ENCODE measurements around the gene TARS3.
A peak's percentile ranks its signal among the peaks of the same experiment; 100 is the strongest.

Gene TARS3

DNA sequence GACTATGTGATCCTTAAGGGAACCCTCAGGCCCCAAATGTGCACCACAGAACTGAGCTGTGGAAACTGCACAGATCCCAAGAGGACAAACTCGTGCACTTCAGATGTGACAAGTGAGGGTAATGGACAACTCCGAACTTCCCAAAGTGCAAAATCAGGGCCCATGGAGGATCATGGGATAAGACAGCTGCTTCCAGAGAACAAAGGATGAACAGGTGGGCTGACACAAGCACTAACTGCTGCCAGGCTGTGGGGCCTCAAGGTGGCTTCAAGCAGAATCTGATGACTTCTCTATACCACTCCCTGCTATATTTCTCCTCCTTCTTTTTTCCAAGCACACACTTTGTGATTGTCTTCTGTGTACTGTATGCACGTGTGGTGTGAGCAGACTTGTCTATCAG lies 5.4 kb downstream of the TARS3 start:
- TF ChIP-seq, protein P1, sequence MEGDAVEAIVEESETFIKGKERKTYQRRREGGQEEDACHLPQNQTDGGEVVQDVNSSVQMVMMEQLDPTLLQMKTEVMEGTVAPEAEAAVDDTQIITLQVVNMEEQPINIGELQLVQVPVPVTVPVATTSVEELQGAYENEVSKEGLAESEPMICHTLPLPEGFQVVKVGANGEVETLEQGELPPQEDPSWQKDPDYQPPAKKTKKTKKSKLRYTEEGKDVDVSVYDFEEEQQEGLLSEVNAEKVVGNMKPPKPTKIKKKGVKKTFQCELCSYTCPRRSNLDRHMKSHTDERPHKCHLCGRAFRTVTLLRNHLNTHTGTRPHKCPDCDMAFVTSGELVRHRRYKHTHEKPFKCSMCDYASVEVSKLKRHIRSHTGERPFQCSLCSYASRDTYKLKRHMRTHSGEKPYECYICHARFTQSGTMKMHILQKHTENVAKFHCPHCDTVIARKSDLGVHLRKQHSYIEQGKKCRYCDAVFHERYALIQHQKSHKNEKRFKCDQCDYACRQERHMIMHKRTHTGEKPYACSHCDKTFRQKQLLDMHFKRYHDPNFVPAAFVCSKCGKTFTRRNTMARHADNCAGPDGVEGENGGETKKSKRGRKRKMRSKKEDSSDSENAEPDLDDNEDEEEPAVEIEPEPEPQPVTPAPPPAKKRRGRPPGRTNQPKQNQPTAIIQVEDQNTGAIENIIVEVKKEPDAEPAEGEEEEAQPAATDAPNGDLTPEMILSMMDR (IDR thresholded peaks at IDR 0.05; ENCODE audit: borderline replicate concordance, extremely low read depth, low read length, poor library complexity, severe bottlenecking), result no peak
- no peak for TF ChIP-seq EZH2 (IDR thresholded peaks at IDR 0.05; ENCODE audit: borderline replicate concordance, low read depth, low read length, severe bottlenecking)
- no peak overlapping the region for H3K4me3 ChIP-seq (ENCODE audit: low read depth in 1 of 2, low read length in 2 of 2)
- no peak overlapping the region for H2AFZ ChIP-seq (ENCODE audit: low read depth, low read length)
- no peak overlapping the region for H3K27ac ChIP-seq (ENCODE audit: low read length)
- H3K27me3 ChIP-seq (ENCODE audit: insufficient read depth, low read length, poor library complexity), result no peaks in the 10 kb centered on the region
- H4K20me1 ChIP-seq (ENCODE audit: insufficient read depth, low read length), result no peaks in the 10 kb centered on the region
- no peak for DNase-seq
- no peak overlapping the region for H3K9ac ChIP-seq (ENCODE audit: low read depth, low read length)
- no peak overlapping the region for H3K4me2 ChIP-seq (ENCODE audit: insufficient read depth, low read length)
- H3K36me3 ChIP-seq (ENCODE audit: insufficient read depth, low read length), result peaks cover 27% of the 10 kb centered on the region
- H3K9me3 ChIP-seq (ENCODE audit: insufficient read depth, low read length, severe bottlenecking), result no peaks in the 10 kb centered on the region
- ATAC-seq (ENCODE audit: insufficient read depth, low read depth), result no peak
- no peaks in the 10 kb centered on the region for H3K79me2 ChIP-seq (ENCODE audit: insufficient read depth, low read length)
- H3K4me1 ChIP-seq (ENCODE audit: insufficient read depth, low read length), result peaks cover 12% of the 10 kb centered on the region

DNA sequence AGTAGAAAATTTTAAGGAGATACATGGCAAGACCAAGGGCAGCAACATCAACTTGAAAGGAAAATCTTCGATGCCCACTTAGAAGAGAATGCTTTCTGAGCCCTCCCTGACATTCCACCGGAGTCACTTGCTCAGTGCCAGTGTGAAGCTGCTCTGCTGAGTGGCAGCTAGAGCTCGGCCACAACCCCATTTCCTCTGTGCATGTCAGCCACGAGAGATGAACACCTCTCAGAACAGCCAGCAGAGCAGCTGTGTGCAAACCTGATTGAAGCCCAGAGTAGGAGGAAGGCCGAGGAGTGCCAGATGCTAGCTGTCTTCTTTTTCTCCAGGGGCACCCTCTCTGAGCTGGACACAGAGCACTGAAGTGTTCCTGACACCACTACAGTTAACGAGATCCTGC lies 12.2 kb downstream of the TARS3 start:
- Histone ChIP-seq H3K4me2 (ENCODE audit: insufficient read depth, low read length) (no peak overlapping the region), H4K20me1 (ENCODE audit: insufficient read depth, low read length) (no peaks in the 10 kb centered on the region), H3K4me3 (ENCODE audit: low read depth in 1 of 2, low read length in 2 of 2) (no peak overlapping the region), H3K79me2 (ENCODE audit: insufficient read depth, low read length) (no peaks in the 10 kb centered on the region), H3K36me3 (ENCODE audit: insufficient read depth, low read length) (peaks cover 10% of the 10 kb centered on the region; the same call in 1 of the 2 replicates), H3K27me3 (ENCODE audit: insufficient read depth, low read length, poor library complexity) (no peaks in the 10 kb centered on the region), H3K4me1 (ENCODE audit: insufficient read depth, low read length) (no peaks in the 10 kb centered on the region), H3K9me3 (ENCODE audit: insufficient read depth, low read length, severe bottlenecking) (no peaks in the 10 kb centered on the region), H3K9ac (ENCODE audit: low read depth, low read length) (no peak overlapping the region), H2AFZ (ENCODE audit: low read depth, low read length) (no peak overlapping the region), H3K27ac (ENCODE audit: low read length) (no peak overlapping the region)
- ATAC-seq (ENCODE audit: insufficient read depth, low read depth) (peak; percentile 60), DNase-seq (peak; percentile 8)
- TF ChIP-seq, protein P1 (IDR thresholded peaks at IDR 0.05; ENCODE audit: borderline replicate concordance, extremely low read depth, low read length, poor library complexity, severe bottlenecking), result no peak
- TF ChIP-seq EZH2 (IDR thresholded peaks at IDR 0.05; ENCODE audit: borderline replicate concordance, low read depth, low read length, severe bottlenecking), result no peak

DNA sequence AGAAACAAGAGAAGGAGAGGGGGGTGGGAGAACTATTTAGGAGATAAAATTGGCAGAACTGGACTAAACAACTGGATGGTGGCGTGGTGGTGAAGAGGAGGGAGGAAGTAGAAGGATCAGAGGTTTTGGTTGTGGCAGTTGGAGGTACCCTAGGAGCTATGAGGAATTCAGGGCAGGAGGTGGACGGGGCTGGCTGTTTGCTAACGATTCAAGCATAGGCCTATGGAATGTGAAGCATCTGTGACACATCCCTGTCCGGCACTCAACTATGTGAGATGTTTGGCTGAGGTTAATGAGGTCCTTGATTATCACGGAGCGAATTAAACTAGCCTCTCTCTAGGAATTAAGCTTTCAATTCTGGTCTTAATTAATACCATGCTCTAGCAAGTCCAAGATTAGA lies 13.5 kb downstream of the TARS3 start:
- no peak overlapping the region for H2AFZ ChIP-seq (ENCODE audit: low read depth, low read length)
- no peak overlapping the region for H3K4me3 ChIP-seq (ENCODE audit: low read depth in 1 of 2, low read length in 2 of 2)
- ATAC-seq (ENCODE audit: insufficient read depth, low read depth) (no peak), DNase-seq (no peak)
- H3K4me2 ChIP-seq (ENCODE audit: insufficient read depth, low read length), result no peak overlapping the region
- H3K9ac ChIP-seq (ENCODE audit: low read depth, low read length), result no peak overlapping the region
- peaks cover 10% of the 10 kb centered on the region; the same call in 1 of the 2 replicates for H3K36me3 ChIP-seq (ENCODE audit: insufficient read depth, low read length)
- H3K27me3 ChIP-seq (ENCODE audit: insufficient read depth, low read length, poor library complexity), result no peaks in the 10 kb centered on the region
- TF ChIP-seq, protein P1 (IDR thresholded peaks at IDR 0.05; ENCODE audit: borderline replicate concordance, extremely low read depth, low read length, poor library complexity, severe bottlenecking), result no peak
- TF ChIP-seq EZH2 (IDR thresholded peaks at IDR 0.05; ENCODE audit: borderline replicate concordance, low read depth, low read length, severe bottlenecking), result no peak
- H3K79me2 ChIP-seq (ENCODE audit: insufficient read depth, low read length), result no peaks in the 10 kb centered on the region
- no peaks in the 10 kb centered on the region for H4K20me1 ChIP-seq (ENCODE audit: insufficient read depth, low read length)
- no peaks in the 10 kb centered on the region for H3K9me3 ChIP-seq (ENCODE audit: insufficient read depth, low read length, severe bottlenecking)
- no peaks in the 10 kb centered on the region for H3K4me1 ChIP-seq (ENCODE audit: insufficient read depth, low read length)
- no peak overlapping the region for H3K27ac ChIP-seq (ENCODE audit: low read length)

DNA sequence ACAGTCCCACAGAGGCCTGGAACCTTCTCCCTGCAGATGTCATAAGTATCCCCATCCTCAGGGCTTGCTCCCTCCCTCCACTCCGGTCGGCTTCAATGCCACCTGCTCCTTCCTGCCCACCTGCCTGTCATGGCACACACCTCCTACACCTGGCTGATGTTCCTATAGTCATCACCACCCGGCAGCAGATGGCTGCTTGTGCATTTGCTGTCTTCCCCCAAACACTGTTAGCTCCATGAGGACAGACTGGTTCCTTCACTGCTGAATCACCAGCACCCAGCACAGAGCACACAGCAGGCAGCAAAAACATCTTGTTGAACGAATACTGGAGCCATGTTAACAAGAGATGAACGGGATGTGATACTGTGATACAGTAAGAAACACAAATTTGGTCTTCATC lies 14.8 kb downstream of the TARS3 start:
- Histone ChIP-seq H3K4me2 (ENCODE audit: insufficient read depth, low read length) (no peak overlapping the region), H4K20me1 (ENCODE audit: insufficient read depth, low read length) (no peaks in the 10 kb centered on the region), H3K36me3 (ENCODE audit: insufficient read depth, low read length) (peaks cover 10% of the 10 kb centered on the region; the same call in 1 of the 2 replicates), H2AFZ (ENCODE audit: low read depth, low read length) (no peak overlapping the region), H3K79me2 (ENCODE audit: insufficient read depth, low read length) (no peaks in the 10 kb centered on the region), H3K9me3 (ENCODE audit: insufficient read depth, low read length, severe bottlenecking) (no peaks in the 10 kb centered on the region), H3K27me3 (ENCODE audit: insufficient read depth, low read length, poor library complexity) (no peaks in the 10 kb centered on the region), H3K27ac (ENCODE audit: low read length) (no peak overlapping the region), H3K4me1 (ENCODE audit: insufficient read depth, low read length) (no peaks in the 10 kb centered on the region), H3K4me3 (ENCODE audit: low read depth in 1 of 2, low read length in 2 of 2) (no peak overlapping the region), H3K9ac (ENCODE audit: low read depth, low read length) (no peak overlapping the region)
- DNase-seq, result no peak
- no peak for TF ChIP-seq EZH2 (IDR thresholded peaks at IDR 0.05; ENCODE audit: borderline replicate concordance, low read depth, low read length, severe bottlenecking)
- TF ChIP-seq, protein P1 (IDR thresholded peaks at IDR 0.05; ENCODE audit: borderline replicate concordance, extremely low read depth, low read length, poor library complexity, severe bottlenecking), result no peak
- ATAC-seq (ENCODE audit: insufficient read depth, low read depth), result no peak

All from DND-41 (cell line).